Measurements from ENCODE around the gene ARHGEF28. TPM values are rescaled to one million over a fixed set of nuclear protein-coding genes. Genes with fewer than 3 reads are reported as not detected.

ARHGEF28 gene
- total and polyA plus RNA-seq, 2 donors (not counting 1 experiment from before 2014, with no cell fraction given), result not detected

DNA sequence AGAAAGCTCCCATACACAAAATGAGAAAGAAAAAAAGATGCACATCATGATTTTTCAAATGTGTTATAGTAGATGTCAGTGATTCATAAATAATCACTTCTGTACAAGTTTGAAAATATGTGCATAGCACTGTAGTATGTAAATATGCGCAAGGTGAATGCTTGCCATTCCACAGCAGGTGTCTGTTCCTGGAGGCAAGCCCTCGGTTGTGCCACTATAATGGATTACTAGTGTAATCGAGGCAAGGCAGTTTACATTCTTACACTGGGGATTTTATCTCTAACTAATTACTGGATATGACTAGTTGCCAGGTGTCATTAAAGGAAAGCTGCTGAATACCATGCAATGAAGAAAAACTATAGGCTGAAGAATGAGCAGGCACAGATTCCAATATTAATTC lies 93.6 kb downstream of the ARHGEF28 start:
- WGBS (ENCODE audit: insufficient coverage), result no CpG with 5 or more reads among the region's 3 CpGs
- intact Hi-C loops (cut with micrococcal nuclease), result no loop called here
- H3K9ac ChIP-seq (ENCODE audit: low read length), result no peak overlapping the region
- TF ChIP-seq, protein P1, sequence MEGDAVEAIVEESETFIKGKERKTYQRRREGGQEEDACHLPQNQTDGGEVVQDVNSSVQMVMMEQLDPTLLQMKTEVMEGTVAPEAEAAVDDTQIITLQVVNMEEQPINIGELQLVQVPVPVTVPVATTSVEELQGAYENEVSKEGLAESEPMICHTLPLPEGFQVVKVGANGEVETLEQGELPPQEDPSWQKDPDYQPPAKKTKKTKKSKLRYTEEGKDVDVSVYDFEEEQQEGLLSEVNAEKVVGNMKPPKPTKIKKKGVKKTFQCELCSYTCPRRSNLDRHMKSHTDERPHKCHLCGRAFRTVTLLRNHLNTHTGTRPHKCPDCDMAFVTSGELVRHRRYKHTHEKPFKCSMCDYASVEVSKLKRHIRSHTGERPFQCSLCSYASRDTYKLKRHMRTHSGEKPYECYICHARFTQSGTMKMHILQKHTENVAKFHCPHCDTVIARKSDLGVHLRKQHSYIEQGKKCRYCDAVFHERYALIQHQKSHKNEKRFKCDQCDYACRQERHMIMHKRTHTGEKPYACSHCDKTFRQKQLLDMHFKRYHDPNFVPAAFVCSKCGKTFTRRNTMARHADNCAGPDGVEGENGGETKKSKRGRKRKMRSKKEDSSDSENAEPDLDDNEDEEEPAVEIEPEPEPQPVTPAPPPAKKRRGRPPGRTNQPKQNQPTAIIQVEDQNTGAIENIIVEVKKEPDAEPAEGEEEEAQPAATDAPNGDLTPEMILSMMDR (IDR thresholded peaks at IDR 0.05), result no peak
- TF ChIP-seq EZH2 (IDR thresholded peaks at IDR 0.05; ENCODE audit: borderline replicate concordance, insufficient read depth, low read depth, low read length, poor library complexity, severe bottlenecking), result no peak
- ATAC-seq (ENCODE audit: low read depth) (no peak), DNase-seq (no peak)
- no peaks in the 10 kb centered on the region for H4K20me1 ChIP-seq (ENCODE audit: control insufficient read depth, insufficient read depth, low read length, poor library complexity, severe bottlenecking)
- H3K9me3 Mint-ChIP-seq (ENCODE audit: insufficient read depth), result no peaks in the 10 kb centered on the region
- no peaks in the 10 kb centered on the region for H3K9me3 ChIP-seq (ENCODE audit: control extremely low read depth in 1 of 3, control insufficient read depth in 2 of 3, insufficient read depth in 1 of 3, low read length in 2 of 3)
- no peak overlapping the region for H3K4me2 ChIP-seq (replicated peaks; ENCODE audit: low read depth, low read length, poor library complexity, severe bottlenecking)
- ChIA-PET POLR2A (no interaction called here), CTCF (no interaction called here)
- H3K36me3 ChIP-seq (replicated peaks in 1 of 2; ENCODE audit: control extremely low read depth in 1 of 2, control insufficient read depth in 1 of 2, extremely low read depth in 1 of 2, insufficient read depth in 2 of 2, low read length in 1 of 2), result no peaks in the 10 kb centered on the region
- no peak overlapping the region for H3K27ac ChIP-seq (ENCODE audit: low read length in 2 of 2)
- no peaks in the 10 kb centered on the region for H3K4me1 Mint-ChIP-seq
- no peak overlapping the region for H2AFZ ChIP-seq (ENCODE audit: insufficient read depth, low read depth, low read length, poor library complexity, severe bottlenecking)
- no peak overlapping the region for H3K4me3 ChIP-seq (ENCODE audit: control extremely low read depth in 1 of 5, extremely low read depth in 1 of 5, insufficient read depth in 1 of 5, low read depth in 2 of 5, low read length in 4 of 5)
- H3K79me2 ChIP-seq (ENCODE audit: control insufficient read depth, insufficient read depth, low read length), result no peaks in the 10 kb centered on the region
- H3K27me3 ChIP-seq (replicated peaks in 1 of 4; ENCODE audit: control extremely low read depth in 1 of 4, control insufficient read depth in 3 of 4, insufficient read depth in 4 of 4, low read length in 3 of 4), result no peaks in the 10 kb centered on the region
- peaks cover 24% of the 10 kb centered on the region for H3K27me3 Mint-ChIP-seq
- H3K27ac Mint-ChIP-seq, result no peak overlapping the region
- no peak overlapping the region for H3K4me3 Mint-ChIP-seq
- H3K4me1 ChIP-seq (ENCODE audit: control insufficient read depth in 2 of 2, insufficient read depth in 2 of 2, low read length in 2 of 2), result no peaks in the 10 kb centered on the region

DNA sequence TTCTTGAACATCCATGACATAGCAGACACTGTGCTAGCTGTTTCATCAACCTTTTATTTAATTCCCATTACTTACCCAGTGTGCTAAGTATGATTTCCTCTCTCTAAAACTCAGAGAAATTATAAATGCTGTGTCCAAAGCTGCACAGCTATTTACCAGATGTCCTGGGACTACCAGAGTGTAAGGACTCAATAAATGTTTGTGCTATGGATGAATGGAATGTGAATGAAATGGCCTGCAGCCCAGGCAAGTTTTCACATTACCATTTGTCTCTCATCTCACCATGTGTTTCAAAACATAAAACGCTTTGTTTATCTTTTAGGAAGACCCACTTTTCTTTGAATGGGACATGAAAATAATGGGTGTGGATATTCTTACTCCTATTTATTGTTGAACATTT lies 96.2 kb downstream of the ARHGEF28 start:
- intact Hi-C loops (cut with micrococcal nuclease), result no loop called here
- no peak overlapping the region for H3K9ac ChIP-seq (ENCODE audit: low read length)
- H3K27ac ChIP-seq (ENCODE audit: low read length in 2 of 2), result no peak overlapping the region
- H3K79me2 ChIP-seq (ENCODE audit: control insufficient read depth, insufficient read depth, low read length), result no peaks in the 10 kb centered on the region
- no peak overlapping the region for H2AFZ ChIP-seq (ENCODE audit: insufficient read depth, low read depth, low read length, poor library complexity, severe bottlenecking)
- POLR2A ChIA-PET, result no interaction called here
- Mint-ChIP-seq H3K4me3 (no peak overlapping the region), H3K27ac (no peak overlapping the region), H3K4me1 (no peaks in the 10 kb centered on the region), H3K9me3 (ENCODE audit: insufficient read depth) (no peaks in the 10 kb centered on the region), H3K27me3 (peaks cover 22% of the 10 kb centered on the region)
- no peaks in the 10 kb centered on the region for H3K4me1 ChIP-seq (ENCODE audit: control insufficient read depth in 2 of 2, insufficient read depth in 2 of 2, low read length in 2 of 2)
- no peaks in the 10 kb centered on the region for H3K36me3 ChIP-seq (replicated peaks in 1 of 2; ENCODE audit: control extremely low read depth in 1 of 2, control insufficient read depth in 1 of 2, extremely low read depth in 1 of 2, insufficient read depth in 2 of 2, low read length in 1 of 2)
- no peaks in the 10 kb centered on the region for H3K27me3 ChIP-seq (replicated peaks in 1 of 4; ENCODE audit: control extremely low read depth in 1 of 4, control insufficient read depth in 3 of 4, insufficient read depth in 4 of 4, low read length in 3 of 4)
- H3K9me3 ChIP-seq (ENCODE audit: control extremely low read depth in 1 of 3, control insufficient read depth in 2 of 3, insufficient read depth in 1 of 3, low read length in 2 of 3), result no peaks in the 10 kb centered on the region
- CTCF ChIA-PET, result no interaction called here
- no peak for DNase-seq
- H3K4me3 ChIP-seq (ENCODE audit: control extremely low read depth in 1 of 5, extremely low read depth in 1 of 5, insufficient read depth in 1 of 5, low read depth in 2 of 5, low read length in 4 of 5), result no peak overlapping the region
- ATAC-seq (ENCODE audit: low read depth), result no peak
- H4K20me1 ChIP-seq (ENCODE audit: control insufficient read depth, insufficient read depth, low read length, poor library complexity, severe bottlenecking), result no peaks in the 10 kb centered on the region
- no CpG with 5 or more reads among the region's 1 CpG for WGBS (ENCODE audit: insufficient coverage)
- TF ChIP-seq EZH2 (IDR thresholded peaks at IDR 0.05; ENCODE audit: borderline replicate concordance, insufficient read depth, low read depth, low read length, poor library complexity, severe bottlenecking), result no peak
- TF ChIP-seq, protein P1 (IDR thresholded peaks at IDR 0.05), result no peak
- H3K4me2 ChIP-seq (replicated peaks; ENCODE audit: low read depth, low read length, poor library complexity, severe bottlenecking), result no peak overlapping the region

Data from B cell (primary cell).